Measurements from ENCODE around the gene PTCH1.

DNA sequence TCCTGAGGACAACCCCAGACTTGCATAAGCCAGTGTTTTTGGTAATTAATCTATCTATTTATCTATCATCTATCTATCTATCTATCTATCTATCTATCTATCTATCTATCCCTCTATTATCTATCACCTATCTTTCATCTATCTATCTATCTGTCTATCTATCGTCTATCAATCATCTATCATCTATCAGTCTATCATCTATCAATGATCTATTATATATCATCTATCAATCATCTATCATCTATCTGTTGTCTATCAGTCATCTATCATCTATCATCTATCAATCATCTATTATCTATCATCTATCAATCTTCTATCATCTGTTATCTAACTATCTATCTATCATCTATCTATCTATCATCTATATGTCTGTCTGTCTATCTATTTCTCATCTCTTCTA lies 85.5 kb downstream of the PTCH1 start:
- TF ChIP-seq CTCF (conservative IDR thresholded peaks at IDR 0.05) (no peak), EZH2 (IDR thresholded peaks at IDR 0.05; ENCODE audit: low read depth) (no peak)

Data from PC-9 (cell line).